Nucleus accumbens (tissue), 56 donors: ENCODE results near the gene TMEM184A.

Experiments used
- DNase-seq, 56 donors: peaks; one replicate each; lab custom pipeline; 2025; lab: John Stamatoyannopoulos, UW

The TMEM184A gene

DNA sequence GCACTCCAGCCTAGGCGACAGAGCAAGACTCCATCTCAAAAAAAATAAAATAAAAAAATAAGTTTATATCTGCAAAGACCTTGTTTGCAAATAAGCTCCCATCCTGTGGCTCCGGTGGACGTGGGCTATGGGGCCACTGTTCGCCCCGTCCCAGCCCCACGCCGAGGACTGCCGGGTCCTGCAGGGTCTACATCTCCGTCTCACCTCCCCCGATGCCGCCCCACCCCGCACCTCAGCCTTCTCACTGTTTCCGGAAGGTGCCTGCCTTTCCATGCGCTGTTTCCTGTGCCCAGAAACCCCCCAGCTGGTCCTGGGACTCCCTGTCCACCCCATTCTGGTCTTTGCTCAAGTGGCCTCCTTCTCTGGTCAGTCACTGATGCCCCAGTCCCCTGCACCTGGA lies 46.8 kb downstream of the TMEM184A start:
- no peak for DNase-seq

DNA sequence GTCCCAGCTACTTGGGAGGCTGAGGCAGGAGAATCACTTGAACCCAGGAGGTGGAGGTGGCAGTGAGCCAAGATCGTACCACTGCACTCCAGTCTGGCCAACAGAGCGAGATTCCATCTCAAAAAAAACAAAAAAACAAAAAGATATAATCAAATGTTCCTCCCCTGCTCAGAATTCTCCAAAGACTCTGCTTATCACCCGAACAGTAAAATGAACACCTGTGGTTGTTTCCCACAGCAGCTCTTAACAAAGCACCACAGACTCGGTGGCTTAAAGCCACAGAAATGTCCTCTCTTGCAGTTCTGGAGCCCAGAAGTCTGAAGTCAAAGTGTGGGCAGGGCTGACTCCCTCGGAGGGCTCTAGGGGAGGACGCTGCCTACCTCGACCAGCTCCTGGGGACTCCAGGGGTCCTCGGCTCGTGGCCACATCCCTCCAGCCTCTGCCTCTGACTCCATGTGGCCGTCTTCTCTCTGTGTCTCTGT lies 47.7 kb downstream of the TMEM184A start:
- no peak for DNase-seq

DNA sequence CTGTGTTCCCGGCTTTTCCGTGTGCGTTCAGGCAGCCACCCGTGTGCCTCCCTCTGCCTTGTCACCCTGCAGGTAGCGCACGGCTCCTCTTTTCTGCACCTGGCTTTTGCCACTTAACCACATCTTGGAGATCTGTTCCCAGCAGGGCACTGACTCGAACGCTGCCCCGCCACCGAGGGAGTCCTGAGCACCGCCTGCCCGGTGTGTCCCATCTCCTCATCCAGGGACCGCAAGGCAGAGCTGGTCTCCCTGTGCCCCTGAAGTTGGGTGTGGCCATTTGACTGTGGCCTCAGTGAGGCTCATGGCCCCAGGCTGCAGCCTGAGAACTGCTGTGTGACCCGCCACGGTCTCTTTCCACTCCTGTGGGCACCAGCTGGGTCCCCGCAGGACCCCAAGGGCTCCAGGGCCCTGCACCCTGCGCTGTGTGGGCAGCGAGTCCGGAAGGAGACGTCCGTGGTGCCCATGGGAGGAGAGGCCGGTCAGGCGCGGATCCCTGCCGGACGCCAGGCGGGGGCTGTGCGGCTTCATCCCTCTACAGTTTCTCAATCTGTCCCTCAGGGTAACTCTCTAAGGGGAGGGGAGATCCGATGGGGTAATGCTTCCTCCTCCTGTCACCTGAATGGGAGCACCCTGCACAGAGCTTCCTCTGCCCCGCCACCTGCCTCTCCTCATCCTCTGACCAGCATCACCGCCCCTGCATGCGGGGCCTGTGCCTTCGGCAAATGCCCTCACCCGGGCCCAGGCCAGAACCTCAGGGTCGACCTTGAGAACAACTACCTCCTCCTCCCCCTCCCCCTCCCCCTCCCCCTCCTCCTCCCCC lies 50.1 kb downstream of the TMEM184A start:
- DNase-seq = no peak

DNA sequence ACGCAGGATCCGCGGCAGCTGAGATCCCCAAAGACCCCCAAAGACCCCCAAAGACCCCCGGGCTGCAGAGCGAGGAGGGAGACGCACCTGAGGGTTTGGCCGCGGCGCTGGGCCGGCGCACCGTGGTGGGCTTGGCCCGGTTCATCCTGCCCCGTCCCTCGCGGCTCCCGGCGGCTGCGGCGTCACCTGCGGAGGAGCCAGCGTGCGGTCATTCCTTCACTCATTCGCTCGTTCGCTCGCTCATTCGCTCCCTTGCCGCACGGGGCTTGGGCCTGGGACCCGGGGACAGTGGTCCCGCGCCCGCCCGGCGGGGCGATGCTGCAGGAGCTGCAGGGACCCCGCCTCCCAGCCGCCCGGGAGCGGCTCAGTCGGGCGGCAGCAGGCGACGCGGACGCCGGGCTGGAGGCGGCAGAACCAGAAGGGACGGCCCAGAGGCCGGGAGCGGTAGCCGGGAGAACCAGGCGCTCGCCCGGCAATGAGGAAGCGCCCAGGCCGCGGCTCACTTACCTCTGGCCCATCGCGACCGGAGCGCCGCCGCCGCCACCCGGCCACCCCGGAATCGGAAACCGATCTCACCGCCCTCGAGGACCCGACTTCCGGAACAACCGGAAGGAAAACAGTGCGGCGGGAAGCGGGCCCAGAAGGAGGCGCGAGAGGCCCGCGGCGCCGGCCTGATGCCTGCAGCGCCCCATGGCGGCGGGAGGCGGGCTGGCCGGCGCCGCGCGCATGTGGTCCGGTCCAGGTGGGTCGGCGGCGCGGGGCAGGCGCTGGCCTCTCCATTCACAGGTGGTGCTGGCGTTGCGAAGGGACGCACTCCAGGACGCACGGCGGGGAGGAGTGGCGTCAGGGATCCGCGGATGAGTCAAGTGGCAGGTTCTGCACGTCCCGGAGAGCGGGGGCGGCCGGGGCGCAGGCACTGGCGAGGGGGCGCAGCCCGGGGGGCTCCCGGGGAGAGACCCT lies 51.9 kb downstream of the TMEM184A start, which contains the start of gene INTS1:
Gene INTS1 (minus strand): TSS at position 574 of the 960 bp plus-strand sequence. CDS start 429 bp downstream, at position 145.
- DNase-seq = peak in 55 of 56 donors; percentile 25 to 95 (median 85)

DNA sequence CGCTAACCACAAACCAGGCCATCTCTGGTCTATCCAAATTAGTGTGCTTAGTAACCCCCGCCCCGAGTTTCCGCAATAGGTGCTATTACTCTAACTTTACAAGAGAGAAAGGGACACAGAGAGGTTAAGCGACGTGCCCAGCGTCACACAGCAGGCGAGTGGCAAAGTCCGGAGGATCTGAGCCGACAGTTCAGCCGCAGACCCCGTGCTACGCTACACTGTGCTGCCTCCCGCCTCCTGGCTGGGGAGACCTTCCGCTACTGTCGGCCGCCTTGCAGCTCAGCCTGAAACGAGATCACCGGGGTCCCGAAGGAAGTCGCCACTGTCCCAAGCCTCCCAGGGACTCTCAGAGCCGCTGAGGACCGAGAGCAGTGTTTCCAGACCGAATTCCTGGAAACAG lies 52.6 kb downstream of the TMEM184A start:
- DNase-seq = no peak

DNA sequence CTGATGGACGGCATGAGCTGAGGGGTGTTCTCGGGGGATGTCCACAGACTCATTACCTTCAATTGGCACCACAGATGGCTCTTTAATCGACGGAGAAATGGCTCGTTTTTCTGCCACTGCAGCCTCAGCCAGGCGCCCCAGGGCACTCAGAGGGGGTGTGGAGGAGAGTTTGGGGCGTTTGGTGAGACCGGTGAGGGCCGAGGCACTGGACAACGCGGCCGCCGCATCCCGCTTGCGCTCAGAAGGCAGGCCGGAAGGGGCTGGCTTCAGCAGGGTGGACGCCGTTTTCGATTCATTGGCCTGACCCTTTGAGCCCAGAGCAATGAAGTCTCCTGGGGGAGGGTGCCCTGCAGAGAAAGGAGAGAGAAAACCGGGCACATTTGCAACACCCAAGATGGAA lies 53.2 kb downstream of the TMEM184A start:
- DNase-seq = no peak

DNA sequence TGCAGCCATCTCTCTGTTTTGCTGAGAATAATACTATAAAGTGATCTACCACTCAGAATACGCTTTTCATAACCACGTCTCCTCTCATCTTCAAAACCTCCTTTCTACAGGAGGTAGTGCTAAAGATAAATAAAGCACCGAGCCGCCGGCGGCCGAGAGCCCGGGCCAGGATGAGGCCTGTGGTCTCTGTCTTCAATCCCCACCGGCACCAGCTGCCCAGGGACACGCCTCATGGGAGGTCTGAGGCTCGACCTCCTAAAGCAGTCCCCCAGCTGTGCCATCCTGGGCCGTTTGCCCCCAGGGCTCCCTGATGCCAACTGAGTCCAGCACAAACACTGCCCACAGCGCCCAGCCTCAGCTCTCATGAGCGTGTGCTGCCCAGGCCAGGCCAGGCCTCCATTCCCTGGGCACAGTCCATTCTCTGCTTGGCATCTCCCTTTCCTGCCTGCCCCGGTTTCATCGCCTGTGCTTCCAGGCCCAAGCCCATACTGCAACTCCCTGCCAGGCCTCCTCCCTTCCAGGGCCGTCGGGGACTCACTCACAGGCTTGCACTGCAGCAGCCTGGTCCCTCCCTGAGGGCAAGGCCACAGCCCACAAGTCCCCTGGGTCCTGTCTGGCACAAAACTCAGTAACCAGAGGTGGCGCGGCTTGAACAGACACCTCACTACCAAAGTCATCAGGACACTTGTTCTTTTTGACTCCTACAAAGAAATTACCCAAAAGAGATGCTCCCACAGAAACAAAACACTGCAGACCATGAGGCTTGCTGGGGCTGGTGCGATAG lies 54.3 kb downstream of the TMEM184A start:
- DNase-seq = no peak

DNA sequence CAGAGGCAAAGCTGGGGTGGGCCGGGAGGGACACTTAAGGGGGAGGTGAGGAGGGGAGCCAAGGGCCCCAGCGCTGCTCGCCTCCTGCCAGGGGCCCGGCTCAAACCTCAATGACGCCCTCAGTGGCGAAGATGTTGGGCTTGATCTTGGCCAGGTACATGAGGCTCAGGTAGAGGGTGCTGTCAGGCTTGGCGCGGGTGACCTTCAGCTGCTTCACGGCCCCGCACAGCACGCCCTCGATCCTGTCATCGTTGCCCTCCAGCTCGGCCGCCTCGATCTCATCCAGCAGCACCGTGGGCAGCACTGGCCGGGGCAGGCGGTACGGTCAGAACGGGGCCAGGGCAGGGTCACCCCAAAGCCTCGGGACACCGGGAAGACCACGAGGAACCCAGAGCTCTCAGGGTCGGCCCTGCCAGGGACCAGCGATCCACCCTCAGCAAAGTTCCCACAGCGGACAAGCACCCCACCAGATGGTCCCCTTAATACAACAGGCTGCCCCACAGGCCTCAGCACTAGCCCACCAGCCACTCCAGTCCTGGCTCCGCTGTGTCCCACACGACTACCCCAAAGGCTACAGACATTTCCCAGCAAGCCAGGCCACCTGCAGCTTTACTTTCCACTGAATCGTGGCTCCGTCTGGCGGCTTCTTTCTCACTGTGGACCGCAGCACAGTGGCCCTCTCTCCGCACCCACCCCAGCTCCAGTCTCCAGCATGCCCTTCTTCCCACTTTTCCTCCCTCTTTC lies 55.8 kb downstream of the TMEM184A start:
- no peak for DNase-seq

DNA sequence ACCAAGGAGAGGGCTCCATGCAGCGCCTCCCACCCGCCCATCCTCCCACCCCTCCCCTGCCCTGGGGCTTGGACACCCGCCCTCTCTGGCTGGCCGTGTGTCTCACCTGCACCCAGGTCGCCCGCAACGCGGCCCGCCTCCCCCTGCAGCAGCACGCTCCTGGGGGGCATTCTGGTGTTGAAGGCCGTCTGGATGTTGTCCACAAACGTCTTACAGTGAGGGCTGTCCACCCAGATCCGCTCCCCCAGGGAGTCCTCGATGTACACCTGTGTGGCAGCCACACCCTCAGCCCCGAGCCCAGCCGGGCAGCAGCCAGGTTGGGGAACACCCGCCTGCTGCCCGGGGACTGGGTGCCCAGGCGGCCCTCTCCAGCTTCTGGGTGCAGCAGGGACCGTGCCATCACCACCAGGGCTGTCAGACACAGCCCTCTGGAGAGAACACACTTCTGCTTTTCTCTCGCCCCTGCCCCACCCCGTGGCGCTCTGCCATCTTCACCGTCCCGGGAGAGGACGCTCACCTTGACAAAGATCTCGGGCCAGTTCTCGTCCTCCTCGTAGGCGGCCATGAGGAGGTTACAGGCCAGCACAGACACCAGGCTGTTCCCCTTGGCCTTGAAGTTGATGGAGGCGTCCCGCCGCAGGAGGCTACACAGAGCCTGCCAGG lies 56.5 kb downstream of the TMEM184A start:
- DNase-seq = no peak

DNA sequence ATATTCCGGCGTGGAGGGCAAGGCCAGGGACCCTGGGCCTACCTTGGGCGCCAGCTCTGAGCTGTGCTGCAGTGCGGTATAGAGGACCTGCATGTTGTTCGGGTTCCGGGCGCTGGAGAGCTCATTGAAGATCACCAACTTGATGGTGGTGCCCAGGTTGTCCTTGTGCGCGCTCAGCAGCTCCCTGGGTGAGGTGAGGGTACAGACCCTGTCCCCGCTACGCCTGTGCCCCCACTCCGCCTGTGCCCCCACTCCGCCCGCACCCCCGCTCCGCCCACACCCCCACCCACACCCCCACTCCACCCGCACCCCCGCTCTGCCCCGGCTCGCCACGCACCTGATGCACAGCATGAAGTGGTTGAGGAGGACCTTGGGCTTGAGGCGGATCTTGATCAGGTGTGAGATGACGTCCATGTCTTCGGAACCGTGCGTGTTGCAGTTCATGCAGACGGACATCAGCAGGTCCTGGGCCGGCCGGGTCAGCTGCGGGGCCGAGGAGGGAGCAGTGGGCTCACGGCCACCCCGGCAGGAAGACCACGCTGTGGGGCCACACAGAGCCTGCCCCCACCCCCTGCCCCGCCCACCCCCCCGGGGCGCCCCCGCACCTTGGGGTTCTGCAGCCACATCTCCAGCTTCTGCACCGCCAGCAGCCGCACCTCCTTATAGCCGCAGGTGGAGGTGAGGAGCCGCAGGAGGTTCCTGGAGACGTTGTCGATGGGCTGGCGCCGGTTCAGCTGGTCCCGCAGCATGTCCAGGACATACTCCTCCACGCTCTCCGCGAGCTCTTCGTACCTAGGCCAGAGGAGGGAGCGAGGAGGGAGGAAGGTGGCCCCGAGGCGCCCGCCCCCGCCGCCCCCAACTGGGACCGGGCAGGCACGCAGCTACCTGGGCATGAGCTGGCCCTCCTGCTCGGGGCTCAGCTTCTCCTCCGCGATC lies 57.4 kb downstream of the TMEM184A start:
- no peak for DNase-seq

DNA sequence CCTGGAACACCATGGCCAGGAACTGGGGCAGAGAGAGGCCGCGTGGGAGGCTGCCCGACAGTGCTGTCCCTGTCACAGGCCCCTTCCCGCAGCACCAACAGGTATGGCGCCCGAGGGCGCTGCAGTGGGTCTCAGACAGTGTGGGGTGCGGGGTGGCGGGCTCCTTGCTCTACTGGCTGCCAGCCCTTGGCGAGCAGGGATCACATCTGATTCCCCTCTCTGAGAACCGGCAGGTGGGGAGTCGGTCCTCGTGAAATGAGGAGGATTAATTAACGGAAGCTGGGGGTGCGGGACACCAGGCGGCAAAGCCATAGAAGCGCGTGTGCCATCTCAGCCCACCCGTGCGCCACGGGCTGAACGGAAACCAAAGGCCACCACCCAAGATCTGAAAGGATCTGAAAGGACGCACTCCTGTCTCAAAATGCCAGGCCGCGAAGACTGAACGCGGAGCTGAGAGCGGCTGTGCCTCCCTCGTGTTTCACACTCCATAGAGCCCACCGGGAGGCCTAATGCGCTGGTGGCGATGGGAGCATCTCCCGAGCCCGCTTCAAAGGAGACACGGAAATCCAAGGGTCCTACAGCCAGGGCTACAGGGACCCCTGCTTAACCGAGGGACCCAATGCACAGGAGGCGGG lies 58.6 kb downstream of the TMEM184A start:
- no peak for DNase-seq

DNA sequence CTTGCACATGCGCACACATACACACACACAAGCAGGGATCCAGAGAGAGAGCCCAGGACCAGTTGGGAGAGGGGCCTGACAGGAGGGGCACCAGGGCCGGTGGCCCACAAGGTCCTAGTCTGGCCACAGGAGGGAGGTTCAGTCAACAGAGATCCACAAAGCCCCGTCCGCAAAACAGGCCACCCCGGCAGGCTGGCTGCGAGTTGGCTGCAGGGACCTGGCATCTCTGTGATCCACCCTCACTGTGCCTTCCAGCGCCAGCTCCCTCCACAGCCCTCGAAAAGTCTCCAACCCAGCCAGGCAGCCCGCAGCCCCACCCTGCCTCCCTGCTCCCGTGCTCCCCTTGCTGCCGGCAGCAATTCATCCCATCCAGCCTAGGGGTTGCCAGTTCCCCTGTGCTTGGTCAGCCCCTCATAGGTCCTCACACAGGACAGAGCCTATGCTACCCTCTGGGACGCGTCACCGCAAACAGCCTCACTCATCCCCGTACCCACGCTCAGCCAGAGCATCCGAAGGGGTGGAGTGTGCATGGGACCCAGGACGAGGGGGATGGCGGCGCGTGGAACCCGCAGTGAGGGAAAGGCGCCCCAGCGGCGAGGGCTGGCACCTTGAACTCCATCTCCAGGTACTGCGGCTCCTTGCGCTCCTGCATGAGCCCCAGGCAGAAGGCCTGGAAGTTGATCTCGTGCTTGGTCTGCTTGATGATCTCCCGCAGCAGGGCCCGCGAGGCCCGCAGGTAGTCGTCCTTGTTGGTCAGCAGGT lies 59.3 kb downstream of the TMEM184A start:
- no peak for DNase-seq

DNA sequence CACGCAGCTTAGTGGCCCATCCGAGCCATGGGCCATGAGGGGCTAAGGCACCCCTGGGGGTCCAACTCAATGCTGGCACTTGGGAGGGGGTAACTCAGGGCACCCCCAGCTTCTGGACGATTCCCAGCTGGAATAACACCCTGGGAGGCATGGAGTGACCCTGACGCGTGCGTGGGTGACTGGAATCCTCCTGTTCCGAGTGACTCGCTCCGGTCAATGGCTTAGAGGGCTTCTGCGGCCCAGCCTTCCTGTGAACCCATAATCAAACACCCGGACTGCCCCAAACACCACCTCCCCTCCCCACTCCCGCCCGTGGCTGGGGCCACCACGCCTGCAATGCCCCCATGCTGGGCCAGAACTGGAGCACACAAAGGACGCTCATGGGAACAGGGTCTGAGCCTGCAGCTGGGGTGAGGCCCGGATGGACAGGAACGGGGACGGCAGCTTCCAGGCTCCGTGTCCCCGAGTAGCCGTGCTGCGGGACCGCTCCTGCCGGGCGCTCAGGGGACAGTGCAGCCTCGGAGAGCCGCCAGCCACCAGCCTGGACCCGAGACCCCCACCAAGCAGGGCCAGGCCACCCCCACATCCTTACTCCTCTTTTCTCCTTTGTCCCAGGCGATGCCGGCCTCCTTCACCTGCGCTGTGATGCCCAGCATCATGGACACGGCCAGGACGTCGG lies 60.3 kb downstream of the TMEM184A start:
- no peak for DNase-seq

DNA sequence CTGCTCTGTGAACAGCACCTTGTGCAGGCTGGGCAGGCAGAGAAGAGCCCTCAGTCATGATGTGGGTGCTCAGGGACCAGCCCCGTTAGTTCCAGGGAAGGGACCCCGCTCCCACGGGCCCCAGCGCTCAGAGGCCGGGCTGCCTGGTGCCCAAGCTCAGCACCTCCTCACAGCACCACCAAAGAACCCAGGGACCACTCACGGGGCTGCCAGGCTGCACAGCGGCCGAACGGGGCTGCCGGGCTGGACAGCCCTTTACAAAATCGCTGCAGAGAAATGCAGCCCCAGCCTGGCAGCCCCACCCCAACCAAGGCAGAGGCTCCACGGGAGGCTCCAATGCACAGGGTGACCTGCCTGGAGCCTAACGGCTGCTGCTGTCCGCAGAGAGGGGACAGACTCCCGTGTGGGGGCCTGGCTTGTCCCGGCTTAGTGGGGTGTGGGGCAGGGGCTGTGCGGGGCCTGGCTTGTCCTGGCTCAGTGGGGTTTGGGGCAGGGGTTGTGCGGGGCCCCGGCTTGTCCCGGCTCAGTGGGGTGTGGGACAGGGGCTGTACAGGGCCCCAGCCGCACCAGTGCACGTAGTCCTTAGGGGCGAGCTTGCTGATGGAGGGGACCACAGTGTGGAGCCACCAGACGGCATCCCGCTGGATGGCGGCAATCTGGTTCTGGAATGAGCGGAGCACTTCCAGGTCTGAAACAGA lies 61.0 kb downstream of the TMEM184A start:
- no peak for DNase-seq

DNA sequence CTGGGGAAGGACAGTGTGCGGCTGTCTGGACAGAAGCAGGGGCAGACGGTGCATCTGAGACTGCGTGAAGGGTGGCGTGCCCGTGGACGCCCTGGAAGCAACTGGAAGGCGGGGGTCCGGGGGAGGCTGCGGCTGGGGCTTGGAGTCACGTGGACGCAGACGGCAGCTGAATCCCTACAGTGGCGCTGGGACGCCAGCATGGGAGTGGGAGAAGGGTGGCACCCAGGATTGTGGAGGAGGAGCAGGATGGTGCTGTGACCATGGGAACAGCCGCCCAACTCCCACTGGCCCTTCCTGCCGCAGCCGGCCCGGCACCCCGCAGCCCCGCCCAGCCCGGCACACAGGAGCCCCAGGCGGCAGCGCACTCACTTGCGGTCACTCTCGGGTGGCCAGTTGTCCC lies 61.6 kb downstream of the TMEM184A start:
- no peak for DNase-seq

DNA sequence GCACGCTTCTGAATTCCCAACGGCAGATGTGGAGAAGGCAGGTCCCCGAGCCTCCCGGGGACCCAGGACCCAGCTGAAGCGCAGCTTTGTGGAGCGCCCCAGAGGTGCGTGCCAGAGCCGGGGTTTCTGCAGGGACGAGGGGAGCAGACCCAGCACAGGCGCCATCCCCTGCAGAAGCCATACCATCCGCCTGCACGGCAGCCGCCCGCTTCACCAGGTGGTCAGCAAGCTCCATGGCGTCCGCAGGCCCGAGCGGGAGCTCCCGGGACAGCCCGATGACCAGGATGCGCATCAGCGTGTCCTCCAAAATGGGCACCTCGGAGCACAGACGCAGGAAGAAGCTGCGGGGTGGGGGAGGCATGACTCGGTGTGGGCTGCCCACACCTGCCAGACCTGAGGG lies 62.4 kb downstream of the TMEM184A start:
- DNase-seq = no peak
